Suppressor macrophage treated with lipopolysaccharide for 1 hour (primary cell): ENCODE data around the gene FARP1.

Source experiments
- DNase-seq, 3 donors: peaks; one replicate each; pipeline ENCODE4 v3.0.0-alpha.2; 2020 to 2022

The FARP1 gene

DNA sequence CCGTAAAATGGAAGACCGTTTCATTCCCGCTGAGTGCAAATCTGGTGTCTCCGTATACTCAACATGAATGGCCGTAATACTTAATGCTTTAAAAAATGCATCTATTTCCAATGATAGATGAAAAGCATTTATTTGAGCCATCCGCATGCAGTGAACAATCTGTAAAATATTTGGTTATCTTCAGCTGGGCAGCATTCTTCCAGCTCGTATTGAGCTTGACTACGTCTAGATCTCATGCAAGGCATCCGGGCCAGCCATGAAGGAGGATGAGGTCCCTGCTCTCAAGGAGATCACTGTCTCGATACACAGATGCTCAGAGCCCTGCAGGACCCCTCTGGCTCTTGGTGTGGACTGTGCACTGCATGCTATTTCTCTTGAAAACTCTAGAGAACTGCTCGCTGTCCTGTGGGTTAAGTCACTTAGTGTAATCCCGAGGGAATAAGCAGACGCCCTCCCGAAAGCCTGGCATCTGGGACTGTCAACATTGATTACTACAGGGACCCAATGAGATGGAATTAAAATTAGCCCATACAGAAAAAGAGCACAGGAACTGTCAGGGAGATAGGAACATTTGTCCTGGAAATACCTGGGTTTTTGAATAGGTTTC is 146.5 kb downstream of the FARP1 start:
- no peak for DNase-seq

DNA sequence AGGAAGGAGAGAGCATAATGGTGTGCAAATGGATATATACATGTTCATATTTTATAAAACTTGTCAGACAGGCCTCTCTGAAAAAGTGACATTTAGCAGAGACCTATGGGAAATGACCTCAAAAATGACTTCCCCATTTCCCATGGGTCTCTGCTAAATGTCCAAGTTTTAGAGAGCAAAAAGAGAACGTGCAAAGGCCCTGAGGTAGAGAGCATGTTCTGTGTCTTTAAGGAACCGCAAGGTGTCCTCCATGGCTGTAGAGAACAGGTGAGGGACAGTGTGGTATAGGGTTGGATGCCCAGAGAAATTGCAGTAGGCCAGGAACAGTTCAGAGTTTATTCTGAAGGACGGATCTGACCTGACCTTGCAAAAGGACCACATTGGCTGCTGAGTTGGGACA is 147.4 kb downstream of the FARP1 start:
- no peak for DNase-seq

DNA sequence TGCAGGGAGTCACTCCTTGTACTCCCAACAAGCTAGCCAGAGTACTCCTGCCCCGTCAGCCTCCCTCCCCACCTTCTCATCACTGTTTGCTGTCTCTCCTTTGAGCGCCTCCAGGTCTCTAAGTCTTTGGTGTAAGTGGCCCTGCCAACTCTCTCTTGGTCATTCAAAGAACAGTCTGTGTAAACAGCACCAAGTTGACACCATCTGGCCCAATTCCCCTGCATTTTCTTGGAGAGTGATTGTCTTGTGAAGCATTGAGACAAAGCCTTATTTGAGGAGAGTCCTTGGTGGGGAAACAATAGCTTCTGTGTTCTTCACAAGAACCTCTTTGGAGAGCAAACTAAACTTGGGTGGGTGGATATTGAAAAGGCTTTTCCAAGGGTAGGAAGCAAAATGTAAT is 148.8 kb downstream of the FARP1 start:
- DNase-seq = no peak

DNA sequence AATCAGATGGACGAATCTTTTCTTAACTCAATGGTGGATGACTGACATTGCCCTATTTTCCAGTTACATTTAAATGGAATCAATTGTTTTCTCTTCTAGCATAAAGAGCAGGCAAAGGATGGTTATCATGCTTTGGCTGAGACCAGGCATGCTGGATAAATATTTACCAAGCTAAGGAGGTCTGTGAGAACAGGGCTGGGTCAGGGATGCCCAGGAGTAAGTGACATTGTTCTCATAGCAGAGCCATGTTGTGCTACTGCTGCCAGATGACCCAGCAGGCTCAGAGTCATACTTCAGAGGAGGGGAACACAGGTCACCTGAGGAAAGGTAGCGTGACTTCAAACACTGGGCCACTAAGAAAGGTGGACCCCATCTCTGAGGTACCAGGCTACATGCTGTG is 150.2 kb downstream of the FARP1 start:
- no peak for DNase-seq

DNA sequence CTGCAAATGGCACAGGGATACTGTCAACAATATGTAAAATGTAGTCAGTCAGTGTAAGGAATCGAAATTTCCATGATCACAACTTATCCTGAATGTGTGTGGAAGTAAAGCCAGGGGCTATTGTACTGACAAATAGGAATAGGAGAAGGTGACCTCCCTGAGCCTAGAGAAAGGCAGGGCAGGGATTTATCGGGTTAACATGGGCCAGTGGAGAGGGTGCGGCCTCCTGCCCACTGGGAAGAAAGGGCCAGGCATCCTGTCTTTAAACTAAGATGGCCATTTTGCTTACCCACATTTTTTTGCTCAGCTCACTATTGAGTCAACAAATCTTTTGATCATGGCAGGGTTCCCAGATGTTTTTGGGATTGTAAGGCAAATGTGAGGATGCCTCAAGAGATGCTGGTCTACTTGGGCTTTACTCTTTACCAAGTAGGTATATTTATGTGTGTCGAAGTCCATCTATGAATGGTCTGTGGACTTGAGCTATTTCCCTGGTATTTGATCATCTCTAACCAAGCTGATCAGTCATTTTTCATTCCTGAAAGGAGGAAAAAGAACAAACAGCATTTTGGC is 150.8 kb downstream of the FARP1 start:
- no peak for DNase-seq

DNA sequence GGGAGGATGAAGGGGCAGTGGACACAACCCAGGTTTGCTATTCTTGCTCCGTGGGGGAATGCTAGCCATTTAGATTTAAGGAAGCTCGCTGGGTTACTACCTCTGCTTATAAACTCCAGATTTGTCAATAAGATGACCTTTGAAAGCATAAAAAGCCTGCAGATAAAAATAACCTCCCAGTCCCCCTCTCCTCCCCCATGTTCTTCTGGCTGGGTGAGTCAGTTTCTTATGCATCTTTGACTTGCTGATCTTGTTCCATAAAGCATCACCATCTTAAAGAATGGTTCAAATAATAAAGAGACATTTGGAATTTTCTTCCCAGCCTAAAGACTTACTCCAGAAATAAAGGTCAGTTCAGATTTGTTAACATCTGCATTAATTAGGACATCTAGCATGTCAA is 152.5 kb downstream of the FARP1 start:
- DNase-seq = no peak

DNA sequence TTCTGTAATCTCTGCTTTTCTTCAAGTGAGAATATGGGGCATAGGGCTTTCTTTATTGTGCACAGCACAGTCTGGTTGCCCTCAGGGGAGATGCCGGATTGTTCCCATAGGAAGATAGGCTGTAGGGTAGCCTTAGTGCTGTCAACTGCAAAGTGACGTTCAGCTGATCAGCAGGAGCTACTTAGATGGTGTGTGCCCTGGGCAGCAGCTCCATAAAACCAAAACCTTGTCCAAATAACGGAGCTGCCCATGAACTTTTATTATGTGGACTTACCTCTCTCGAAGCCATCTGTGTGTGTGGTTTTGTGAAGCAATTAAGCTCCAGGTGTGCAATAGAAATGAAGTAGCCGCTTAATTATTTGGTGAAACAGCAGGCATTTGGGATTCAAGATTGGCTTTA is 154.2 kb downstream of the FARP1 start:
- no peak for DNase-seq

DNA sequence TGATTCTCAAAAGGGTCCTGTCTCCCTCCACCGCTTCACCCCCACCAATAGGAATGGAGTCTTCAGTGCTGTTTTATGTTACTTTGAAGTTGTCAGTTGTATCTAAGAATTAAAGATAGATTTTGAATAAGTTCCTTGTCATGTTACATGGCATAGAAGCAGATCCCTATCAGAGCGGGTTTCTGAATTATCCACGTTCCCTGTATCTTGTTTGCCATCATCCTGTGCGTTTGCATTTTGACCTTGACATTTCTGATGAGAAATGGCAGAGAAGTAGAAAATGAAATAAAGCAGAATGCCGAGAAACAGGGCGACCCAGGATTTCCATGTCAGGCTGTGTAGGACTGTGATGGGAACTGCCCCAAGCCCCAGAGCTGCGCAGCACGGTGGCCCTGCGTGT is 154.9 kb downstream of the FARP1 start:
- DNase-seq = no peak

DNA sequence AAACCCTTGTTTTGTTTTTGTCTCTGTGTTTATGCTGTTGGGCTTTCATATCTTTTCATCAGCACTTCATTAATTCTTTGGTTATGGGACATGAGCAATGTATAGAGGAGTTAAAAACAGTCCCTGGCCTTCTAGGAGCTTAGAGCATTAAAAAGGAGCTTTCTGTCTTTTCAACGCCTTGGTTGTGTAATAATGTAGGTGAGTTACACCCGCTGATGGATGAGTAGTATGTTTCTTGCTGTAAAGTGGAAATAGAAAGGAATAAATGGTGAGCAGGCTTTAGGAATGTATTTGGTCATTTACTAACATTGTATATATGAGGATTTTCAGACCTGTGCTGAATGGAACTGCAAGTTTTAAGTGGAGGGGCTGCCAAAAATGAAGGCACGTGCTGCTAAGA is 155.7 kb downstream of the FARP1 start:
- no peak for DNase-seq

DNA sequence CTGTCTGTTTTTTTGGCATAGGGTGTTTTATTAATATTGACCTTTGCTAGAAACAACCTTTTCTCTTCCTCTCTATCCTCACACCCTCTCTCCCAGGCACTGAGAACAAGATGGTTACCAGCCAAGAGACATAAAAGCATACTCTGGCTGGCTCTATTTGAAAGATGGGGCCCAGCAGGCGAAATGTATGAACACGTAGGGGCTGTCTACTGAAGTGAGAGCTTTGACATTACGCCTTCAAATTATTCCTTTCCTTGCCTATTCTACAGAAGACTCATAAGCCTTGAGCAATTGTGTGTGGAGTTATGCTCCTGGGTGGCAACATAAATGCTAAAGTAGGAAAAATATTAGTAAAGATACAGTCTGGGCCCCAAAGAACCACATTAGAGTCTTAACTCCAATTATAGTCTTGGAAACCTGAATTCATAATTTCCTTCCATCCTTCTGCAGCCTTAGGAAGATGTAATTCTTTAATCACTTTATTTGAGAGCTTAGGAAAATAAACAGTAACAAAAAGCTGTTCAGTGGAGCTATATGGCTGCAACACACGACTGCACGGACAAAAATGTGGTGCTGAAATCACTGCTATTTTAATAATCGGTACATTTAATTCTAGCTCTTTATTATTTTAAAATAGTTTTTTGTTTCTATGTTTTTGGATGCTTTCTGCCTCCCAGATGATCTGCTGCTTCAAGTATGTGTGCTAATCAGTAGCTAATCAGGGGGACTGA is 156.5 kb downstream of the FARP1 start:
- DNase-seq = no peak

DNA sequence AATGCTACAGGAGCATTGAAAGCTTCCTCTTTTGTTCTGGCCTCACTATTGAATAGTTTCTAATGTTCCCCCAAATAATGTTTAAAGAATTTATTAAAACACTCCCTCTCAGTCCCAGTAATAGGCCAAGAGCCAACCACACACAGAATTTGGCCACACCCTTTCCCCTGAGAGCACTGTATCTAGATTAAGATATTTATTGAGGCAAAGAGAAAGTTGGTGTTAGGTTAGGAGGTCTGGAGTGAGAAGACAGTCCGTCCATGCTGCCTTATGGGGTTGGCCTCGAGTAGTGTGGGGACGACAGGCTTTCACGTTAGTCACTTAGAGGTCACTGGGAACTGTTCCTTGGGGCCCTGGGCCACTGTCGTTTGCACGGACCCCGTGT is 157.1 kb downstream of the FARP1 start:
- DNase-seq = no peak

DNA sequence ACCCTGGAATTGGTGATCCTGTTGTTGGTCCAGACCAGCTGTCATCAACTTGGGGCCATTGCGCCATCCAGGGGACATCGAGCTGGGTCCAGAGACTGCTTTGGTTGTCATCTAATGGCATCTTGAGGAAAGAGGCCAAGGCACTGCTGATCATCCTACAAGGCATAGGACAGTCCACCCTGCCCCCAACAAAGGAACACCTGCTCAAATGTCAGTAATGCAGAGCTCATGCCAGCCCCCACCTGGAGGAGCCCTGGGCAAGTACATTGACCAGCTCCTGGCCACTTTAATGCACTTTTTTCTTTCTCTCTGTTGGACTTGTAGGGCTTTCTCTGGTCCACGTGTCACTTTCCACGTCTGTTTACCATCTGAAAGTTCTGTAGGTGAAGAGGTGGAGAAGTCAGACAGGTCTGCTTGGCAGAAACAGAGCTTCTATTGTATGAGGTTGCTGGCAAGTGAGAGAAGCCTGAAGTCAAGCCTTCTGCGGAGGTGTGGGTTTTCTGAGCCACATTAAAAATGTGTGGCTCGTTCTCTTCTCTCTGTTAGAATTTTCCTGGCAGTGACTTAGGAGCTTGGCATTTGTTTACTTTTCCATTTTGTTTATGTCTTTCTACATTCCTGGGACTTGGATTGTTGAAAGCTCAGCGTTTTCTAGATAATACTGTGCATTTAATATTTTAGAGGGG is 158.2 kb downstream of the FARP1 start:
- no peak for DNase-seq

DNA sequence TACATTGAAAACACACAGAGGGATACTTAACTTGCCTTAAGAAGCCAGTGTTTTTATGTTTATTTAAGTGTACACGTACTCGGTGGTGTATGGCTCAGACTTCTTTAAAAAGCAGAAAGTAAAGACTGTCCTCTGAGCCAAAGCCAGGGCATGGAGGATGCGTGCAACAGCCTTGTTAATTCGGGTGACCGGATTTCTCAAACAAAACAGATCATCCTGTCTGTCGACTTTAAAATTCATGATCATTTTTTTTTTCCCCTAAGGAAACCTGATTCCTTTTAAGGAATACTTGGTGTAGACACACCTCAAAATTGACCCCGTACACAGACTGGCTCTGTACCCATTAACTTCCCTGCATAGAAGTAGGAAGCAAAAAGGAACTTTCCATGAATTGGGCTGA is 158.8 kb downstream of the FARP1 start:
- DNase-seq = no peak

DNA sequence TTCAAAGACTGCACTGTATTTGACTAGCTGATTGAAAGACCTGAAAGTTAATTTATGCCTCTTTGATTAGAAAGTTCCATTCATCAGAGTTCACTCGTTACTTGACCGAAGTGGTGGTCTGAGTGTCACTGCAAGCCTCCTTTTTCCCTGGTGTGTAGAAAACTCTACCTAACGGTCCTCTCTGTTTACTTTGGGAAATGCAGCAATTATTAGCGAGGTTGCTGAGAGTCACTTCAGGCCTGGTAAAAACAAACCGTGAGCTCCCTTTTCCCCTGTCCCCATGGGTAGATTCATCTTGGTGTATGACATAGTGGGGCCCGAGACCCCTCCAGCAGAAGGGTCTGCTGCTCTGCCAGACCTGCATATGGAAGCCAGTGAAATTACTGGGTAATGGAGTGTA is 161.0 kb downstream of the FARP1 start:
- DNase-seq = no peak

DNA sequence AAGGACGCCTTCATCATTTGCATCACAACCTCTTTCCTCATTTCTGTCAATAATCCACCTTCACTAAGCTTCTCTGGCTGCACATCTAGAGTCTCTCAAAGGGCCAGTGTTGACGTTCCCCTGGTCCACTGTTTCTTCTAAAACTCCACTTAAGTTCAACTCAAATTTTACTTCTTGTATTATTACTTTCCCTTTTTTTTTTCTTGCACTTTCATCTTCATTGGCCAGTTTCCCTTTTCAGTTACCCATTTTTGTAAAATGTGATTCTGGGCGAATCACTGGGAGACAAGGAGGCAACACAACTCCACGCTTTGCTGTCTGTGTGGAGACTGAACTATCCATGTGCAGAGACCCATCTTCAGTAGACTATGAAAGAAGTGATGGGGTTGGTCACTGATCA is 162.8 kb downstream of the FARP1 start:
- DNase-seq = no peak

DNA sequence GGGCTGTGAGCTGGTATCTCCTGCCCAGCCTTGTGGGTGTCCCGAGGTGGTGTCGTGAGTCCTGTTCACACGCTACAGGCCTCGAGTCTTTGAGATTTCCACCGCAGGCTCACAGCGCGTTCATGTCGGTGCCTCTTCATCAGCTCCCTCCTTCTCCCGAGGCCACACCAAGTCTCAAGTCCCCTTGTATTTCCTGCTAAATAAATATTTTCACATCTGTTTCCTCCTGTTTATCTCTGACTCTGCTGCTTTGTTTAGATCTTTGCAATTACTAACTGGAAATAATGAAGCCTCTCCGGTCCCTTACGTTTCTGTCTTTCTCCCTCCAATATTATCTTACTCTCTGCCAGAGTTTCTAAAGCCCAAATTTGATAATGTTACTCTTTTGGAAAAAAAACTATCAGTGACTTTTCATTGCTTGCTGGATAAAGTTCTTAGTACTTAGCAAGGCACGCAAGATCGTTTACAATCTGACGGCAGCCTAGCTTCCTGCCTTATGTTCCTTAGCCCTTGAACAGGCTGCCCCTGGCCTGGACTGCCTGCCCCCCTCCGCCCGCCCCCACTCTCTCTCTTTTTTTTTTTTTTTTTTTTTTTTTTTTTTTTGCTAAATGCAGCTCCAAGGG is 164.7 kb downstream of the FARP1 start:
- no peak for DNase-seq

DNA sequence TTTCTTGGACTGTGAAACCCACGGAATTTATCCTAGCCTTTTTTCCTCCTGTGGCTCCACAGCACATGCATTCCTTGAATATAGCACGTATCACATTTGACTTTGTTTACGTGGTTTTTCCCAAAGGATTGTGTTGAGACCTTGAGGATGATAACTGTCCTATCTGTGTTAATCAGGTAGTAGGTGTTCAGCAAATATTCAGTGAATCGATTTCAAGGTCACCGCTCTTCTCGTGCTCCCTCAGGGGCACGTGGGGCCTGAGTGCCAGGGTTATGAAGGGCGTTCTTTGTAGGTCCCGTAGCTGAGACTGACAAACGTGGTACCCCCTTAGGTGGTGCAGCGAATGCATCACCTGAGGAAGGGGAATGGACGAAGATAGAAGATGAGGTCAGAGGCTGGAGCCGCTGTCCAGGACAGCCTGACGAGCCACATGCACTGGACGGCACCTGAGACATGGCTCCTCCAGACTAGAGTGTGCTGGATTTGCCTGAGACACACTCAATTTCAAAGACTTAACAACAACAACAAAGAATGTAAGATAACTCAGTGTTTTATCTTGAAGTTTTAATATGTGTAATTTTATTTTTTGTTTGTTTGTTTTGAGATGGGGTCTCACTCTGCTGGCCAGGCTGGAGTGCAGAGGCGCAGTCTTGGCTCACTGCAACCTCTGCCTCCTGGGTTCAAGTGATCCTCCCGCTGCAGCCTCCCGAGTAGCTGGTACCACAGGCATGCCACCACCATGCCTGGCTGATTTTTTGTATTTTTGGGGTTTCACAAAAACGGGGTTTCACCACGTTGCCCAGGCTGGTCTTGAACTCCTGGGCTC is 165.4 kb downstream of the FARP1 start:
- DNase-seq = no peak

DNA sequence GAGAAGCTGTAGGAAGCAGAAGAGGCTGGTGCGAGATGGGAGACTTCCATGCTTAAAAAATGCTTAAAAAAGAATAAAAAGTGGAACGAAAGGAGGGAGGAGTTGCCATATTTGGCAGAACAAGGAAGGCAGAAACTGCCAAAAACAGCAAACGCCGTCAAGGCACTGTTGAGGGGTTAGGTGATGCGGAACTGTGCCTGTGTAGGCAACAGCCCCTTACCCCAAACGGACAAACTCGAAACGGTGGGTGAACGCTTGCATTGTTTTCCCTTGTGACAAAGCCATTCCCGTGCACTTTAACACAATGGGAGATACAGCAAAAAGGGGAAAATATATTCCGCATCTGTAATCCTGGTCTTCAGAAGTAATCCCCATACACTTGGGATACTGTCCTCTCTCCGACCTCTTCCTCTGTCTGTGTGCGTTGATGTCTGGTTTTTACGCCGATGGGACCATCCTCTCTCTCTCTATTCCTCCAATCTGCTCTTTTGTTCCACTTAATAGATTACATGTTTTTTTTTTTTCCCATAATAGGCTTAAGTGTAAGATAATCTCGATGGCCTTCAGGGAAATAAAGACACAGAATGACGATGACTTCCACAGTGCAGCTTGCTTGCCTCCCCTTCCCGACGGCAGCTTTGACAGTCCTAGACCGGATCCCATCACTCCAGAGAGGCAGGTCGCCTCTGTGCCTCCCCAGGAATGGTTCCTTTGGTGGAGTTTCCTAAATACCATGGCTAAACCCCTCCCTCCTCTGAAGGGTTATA is 166.9 kb downstream of the FARP1 start:
- no peak for DNase-seq

DNA sequence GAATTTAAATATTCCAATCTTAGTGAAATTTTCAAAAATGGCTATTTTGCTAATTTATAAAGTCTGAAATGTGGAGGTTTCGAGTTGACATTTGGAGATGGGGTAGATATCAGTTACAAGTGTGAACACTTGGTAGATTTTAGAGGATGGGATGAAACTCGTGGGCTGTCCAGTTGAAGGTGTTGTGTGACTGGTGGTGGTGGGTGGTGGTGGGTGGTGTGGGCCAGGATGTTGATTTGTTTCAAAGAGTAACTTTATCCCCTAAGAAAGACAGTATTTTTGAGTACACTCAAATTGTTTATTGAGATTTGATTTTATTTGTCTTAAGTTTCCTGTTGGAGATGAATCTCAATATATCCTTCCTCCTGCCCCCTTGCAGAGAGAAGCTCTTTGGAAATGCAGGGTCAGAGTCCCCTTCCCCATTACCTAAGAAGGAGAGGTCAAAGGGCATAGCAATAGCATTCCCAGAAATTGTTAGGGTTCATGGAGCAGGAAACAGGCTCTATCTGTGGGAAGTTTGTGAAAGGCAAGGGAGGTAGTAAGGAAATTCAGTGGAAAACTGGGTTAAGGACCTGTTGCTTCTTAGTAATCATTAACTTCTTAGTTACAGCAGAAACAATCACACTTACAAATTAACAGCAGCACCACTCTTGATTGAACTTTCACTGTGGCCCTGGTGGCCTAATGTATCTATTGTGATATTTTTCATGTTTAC is 167.7 kb downstream of the FARP1 start:
- no peak for DNase-seq

DNA sequence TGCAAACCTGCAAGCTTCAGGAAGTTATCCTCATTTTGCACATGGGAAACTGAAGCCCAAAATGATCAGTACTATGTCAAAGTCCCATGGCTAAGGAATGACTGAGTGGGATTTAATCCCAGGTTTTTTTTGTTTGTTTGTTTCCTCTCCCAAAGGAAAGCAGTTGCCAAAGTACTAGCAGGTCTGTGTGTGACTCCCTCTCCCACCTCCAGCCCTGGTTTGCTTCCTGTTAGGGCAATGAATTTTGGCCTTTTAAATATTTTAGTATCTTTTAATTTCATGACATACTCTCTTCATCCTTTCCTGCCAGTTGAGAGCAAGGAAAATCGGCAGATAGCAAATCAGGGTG is 168.3 kb downstream of the FARP1 start:
- DNase-seq = no peak

DNA sequence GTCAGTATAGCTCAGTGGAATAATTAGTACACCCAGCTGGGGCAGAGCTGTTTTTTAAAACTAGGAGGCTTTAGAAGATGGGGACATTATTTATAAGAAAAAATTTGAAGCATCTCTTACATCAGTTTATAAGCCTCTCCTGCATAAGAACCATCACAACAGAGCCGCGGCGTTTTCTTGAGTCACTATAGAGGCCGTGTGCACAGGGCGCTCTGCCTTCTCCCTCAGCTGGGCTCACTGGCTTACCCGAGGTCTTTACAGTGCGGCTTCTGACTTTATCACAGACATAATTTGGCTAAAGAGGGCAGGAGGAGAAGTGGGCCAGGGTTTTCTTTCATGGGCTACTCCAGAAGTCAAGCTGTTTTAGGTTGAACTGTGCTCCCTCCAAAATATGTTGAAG is 169.7 kb downstream of the FARP1 start:
- DNase-seq = no peak
